Activated naive CD8-positive, alpha-beta T cell (primary cell): ENCODE results near the gene ZDHHC20.

Experiments used
- H3K27ac Mint-ChIP-seq: one replicate; pipeline ENCODE4 v1.8.0; 2021; ENCODE audit warnings: mixed read lengths
- H3K27me3 Mint-ChIP-seq: one replicate; pipeline ENCODE4 v1.8.0; 2021; ENCODE audit warnings: mixed read lengths
- H3K36me3 Mint-ChIP-seq: one replicate; pipeline ENCODE4 v1.8.0; 2021; ENCODE audit warnings: mixed read lengths
- H3K4me1 Mint-ChIP-seq: one replicate; pipeline ENCODE4 v1.8.0; 2021; ENCODE audit warnings: low read depth, mixed read lengths
- H3K4me3 Mint-ChIP-seq: one replicate; pipeline ENCODE4 v1.8.0; 2021; ENCODE audit warnings: mild to moderate bottlenecking, mixed read lengths
- H3K9me3 Mint-ChIP-seq: one replicate; pipeline ENCODE4 v1.8.0; 2021; ENCODE audit warnings: low read depth, mixed read lengths

The ZDHHC20 gene

DNA sequence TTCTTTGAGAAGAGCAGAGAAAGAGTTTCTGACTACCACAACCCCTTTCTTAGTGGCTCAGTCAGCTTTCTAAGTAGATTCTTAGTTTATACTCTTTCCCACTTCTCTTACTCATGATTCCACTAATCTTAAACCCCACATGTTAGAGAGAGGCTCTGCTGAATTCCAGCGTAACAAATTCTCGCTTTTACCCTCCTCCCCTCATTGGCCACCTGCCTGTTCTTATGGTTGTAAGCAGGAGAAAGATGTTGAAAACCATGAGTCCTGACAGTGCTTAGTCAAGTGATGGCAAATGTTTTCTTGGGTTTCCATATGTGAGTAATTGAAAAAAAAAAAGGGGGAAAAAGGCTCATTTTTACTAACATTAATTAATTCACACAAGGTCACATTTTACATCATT is 125.9 kb downstream of the ZDHHC20 start:
- H3K27ac Mint-ChIP-seq: no peak overlapping the region
- H3K4me1 Mint-ChIP-seq: no peaks in the 10 kb centered on the region
- no peak overlapping the region for H3K4me3 Mint-ChIP-seq
- H3K9me3 Mint-ChIP-seq: no peaks in the 10 kb centered on the region
- no peaks in the 10 kb centered on the region for H3K27me3 Mint-ChIP-seq
- H3K36me3 Mint-ChIP-seq: peaks cover 6% of the 10 kb centered on the region

DNA sequence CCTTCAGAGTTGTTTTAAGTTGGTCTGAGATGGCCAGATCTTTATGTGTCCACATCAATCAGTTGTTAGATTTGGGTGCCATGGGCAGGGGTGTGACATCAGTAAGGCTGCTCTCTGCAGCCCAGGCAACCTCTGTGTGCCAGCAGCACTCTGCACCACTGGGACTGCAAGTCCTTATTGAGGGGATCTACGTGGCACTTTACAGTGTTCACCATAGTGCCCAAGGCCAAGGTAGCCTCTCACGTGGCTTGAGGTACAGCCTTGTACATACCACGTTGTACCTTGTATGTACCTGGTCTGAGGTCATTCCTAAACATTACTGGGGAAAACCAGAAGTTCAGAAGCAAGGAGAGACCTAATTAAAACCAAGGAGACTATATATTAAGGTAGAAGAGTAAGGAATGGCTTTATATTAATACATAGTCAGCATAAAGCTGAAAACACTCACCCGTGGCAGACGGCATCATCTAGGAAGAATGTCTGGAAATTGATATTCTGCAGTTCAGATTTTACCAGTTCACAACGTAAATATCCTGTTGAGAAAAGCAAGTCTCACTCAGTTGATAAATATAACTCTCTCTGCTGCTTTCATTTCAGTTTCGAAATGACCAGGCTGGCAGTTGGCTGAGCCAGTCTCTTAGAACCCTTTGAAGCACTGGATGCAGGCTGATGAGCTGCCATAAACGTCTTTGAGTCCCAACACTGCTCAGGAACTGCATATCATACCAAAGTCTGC is 128.8 kb downstream of the ZDHHC20 start:
- H3K4me3 Mint-ChIP-seq: no peak overlapping the region
- no peak overlapping the region for H3K27ac Mint-ChIP-seq
- H3K27me3 Mint-ChIP-seq: no peaks in the 10 kb centered on the region
- no peaks in the 10 kb centered on the region for H3K4me1 Mint-ChIP-seq
- peaks cover 6% of the 10 kb centered on the region for H3K36me3 Mint-ChIP-seq
- H3K9me3 Mint-ChIP-seq: no peaks in the 10 kb centered on the region

DNA sequence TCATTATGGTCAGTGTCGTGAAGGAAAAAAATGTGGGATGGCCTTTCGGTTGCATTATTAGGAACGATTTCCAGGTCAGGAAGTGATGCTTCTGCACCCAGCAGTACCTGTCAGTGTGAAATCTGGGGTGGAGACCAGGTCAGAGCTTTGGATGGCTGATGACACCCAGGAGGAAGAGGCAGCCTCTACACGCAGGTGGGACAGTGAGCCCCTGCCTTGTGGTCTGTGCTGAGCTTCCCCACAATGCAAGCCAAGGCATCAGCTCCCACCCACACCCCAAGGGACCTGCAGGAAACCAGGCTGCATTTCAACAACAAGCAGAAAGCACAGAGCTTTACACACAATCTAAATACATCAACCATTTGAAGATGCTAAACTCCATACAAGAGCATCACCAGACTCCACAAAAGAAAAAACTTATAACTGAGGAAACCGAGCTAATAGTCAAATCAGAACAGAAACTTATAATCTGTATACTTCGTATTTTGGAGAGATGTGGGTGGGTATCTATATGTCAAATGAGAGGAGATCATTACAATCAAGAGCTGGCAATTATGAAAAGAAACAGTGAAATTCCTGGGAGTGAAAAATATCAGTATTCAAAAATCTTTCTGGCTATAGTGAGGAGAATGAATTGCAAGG is 130.1 kb downstream of the ZDHHC20 start:
- H3K27me3 Mint-ChIP-seq: no peaks in the 10 kb centered on the region
- H3K27ac Mint-ChIP-seq: no peak overlapping the region
- H3K36me3 Mint-ChIP-seq: peaks cover 9% of the 10 kb centered on the region
- no peak overlapping the region for H3K4me3 Mint-ChIP-seq
- no peaks in the 10 kb centered on the region for H3K9me3 Mint-ChIP-seq
- no peaks in the 10 kb centered on the region for H3K4me1 Mint-ChIP-seq

DNA sequence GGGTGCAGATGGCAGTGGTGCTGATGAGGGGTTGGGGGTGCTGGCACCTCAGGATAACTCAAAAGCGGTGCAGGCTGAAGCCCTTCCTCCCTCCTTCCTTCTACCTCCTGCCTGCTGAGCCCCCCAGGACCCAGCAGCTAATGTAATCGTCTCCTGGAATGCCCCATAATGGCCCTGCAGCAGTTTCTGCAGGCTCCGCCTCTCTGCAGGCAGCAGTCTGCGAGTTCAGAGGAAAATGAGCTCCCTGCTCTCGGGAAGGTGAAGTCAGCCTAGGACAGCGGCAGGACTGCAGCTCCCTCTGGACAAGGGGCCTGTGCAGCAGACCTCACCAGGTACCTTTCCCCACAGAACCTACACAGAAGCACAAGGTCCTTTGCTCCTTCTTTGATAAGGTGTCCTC is 130.9 kb downstream of the ZDHHC20 start:
- H3K4me3 Mint-ChIP-seq: no peak overlapping the region

DNA sequence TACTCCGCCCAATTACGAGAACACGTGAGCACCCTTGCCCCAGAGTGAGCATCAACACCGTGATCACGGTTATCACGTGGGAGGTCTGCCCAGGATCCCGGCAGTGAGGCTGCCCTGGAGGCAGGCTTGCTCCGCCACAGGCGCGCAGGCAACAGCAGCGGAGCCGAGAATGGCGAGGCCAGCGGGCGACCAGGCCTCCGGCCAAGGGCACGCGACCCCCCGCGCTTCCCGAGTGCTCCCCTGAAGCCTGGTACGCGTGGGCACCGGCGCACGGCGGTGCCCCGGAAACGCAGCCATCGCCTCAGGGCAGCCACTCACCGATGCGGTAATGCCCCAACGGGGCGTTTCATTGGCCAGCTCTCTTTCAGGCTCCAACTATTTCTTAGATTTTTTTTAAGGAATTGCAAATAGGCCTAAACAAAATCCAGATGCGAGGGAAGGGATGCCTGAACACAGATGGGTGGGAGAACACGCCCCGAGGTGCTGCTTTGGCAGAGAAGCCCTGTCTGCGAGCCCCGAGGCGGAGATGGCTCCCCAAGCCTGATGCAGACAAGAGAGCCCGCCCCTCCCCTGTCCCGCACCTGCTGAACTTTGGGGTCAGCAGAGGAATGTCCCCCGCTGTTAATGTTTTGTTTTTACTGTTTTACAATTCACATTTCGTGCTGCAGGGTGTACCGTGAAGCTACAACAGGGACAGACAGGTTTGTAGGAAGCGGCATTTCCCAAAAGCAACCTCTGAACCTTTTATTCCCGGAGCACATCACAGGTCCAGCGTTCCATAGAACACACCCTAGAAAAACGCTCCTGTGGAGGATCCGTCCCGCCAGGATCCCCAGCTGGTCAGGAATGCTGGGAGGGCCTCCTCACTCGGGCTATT is 132.7 kb downstream of the ZDHHC20 start:
- Mint-ChIP-seq H3K27me3 (no peaks in the 10 kb centered on the region), H3K9me3 (no peaks in the 10 kb centered on the region), H3K4me3 (no peak overlapping the region), H3K4me1 (no peaks in the 10 kb centered on the region), H3K27ac (no peak overlapping the region), H3K36me3 (peaks cover 11% of the 10 kb centered on the region)

More for the DNA sequence above, 130.9 kb downstream of the ZDHHC20 start:
- Mint-ChIP-seq H3K4me1 (no peaks in the 10 kb centered on the region), H3K36me3 (peaks cover 9% of the 10 kb centered on the region), H3K27ac (no peak overlapping the region), H3K27me3 (no peaks in the 10 kb centered on the region), H3K9me3 (no peaks in the 10 kb centered on the region)

DNA sequence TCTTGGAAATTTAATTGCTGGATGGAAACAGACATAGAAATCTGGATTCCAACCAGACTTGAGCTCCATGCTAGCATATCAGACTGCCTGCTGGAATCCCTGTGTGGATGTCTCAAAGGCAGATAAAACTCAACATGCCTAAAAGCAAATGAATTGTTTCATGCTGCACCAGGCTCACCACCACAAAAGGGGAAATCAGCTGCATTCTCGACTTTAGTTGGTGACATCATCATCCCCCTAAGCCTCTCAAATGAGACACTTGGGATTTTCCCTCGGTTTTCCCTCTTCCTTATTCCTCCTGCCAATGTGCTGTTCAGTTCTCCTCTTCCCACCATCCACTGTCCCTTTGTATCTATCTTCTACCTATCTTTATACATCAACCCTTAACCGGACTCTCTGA is 134.3 kb downstream of the ZDHHC20 start:
- Mint-ChIP-seq H3K4me1 (no peaks in the 10 kb centered on the region), H3K27me3 (no peaks in the 10 kb centered on the region), H3K27ac (no peak overlapping the region), H3K36me3 (peaks cover 11% of the 10 kb centered on the region), H3K4me3 (no peak overlapping the region), H3K9me3 (no peaks in the 10 kb centered on the region)

DNA sequence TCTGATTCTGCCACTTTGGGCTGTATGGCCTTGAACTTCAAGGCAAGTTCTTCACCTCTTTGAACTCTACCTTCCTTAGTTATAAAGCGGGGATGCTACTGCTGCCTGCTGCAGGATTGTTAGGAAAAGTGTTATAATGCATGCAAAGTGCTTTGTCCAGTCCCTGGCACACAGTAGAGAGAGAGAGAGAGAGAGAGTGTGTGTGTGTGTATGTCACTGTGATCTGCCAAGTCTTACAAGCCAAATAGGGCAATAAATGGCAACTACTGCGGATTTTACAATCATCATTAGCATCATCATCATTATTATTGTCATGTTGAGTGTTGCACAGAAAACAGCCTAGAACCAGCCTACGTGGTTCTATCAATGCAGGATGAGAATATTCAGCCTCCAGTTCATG is 136.1 kb downstream of the ZDHHC20 start:
- peaks cover 7% of the 10 kb centered on the region for H3K36me3 Mint-ChIP-seq
- no peak overlapping the region for H3K27ac Mint-ChIP-seq
- no peaks in the 10 kb centered on the region for H3K4me1 Mint-ChIP-seq
- no peaks in the 10 kb centered on the region for H3K9me3 Mint-ChIP-seq
- no peak overlapping the region for H3K4me3 Mint-ChIP-seq
- no peaks in the 10 kb centered on the region for H3K27me3 Mint-ChIP-seq
